ENCODE measurements around the gene ALDH1A1.

- TF ChIP-seq RAD21 (IDR thresholded peaks at IDR 0.05 in 1 of 2, conservative IDR thresholded peaks at IDR 0.05 in 1 of 2; ENCODE audit: low read depth in 2 of 2, low read length in 2 of 2) (no peak), TAF1 (IDR thresholded peaks at IDR 0.05; ENCODE audit: low read depth, low read length) (no peak), POLR2A (IDR thresholded peaks at IDR 0.05; ENCODE audit: control extremely low read depth in 1 of 2, low read depth in 2 of 2, low read length in 2 of 2) (no peak), CTCF (IDR thresholded peaks at IDR 0.05; ENCODE audit: control extremely low read depth in 1 of 3, insufficient read depth in 1 of 3, low read depth in 1 of 3, low read length in 3 of 3) (no peak), CHD1 (IDR thresholded peaks at IDR 0.05; ENCODE audit: low read depth, low read length) (no peak), EZH2 (IDR thresholded peaks at IDR 0.05; ENCODE audit: low read depth, low read length, severe bottlenecking) (no peak), KDM1A (IDR thresholded peaks at IDR 0.05; ENCODE audit: borderline replicate concordance, low read length) (no peak), CBX5 (IDR thresholded peaks at IDR 0.05; ENCODE audit: low read depth, low read length) (no peak), BCL11A (IDR thresholded peaks at IDR 0.05; ENCODE audit: low read depth in 2 of 2, low read length in 2 of 2) (no peak)
Observed at GRCh38 chr9:72926506-72926905, 26.3 kb downstream of the ALDH1A1 start.

Data from H1 (cell line).